ENCODE data around the gene NKD1. TPM values are rescaled to one million over a fixed set of nuclear protein-coding genes. Genes with fewer than 3 reads are reported as not detected.

The NKD1 gene
- polyA plus RNA-seq, 1 donor = 5.3 TPM

DNA sequence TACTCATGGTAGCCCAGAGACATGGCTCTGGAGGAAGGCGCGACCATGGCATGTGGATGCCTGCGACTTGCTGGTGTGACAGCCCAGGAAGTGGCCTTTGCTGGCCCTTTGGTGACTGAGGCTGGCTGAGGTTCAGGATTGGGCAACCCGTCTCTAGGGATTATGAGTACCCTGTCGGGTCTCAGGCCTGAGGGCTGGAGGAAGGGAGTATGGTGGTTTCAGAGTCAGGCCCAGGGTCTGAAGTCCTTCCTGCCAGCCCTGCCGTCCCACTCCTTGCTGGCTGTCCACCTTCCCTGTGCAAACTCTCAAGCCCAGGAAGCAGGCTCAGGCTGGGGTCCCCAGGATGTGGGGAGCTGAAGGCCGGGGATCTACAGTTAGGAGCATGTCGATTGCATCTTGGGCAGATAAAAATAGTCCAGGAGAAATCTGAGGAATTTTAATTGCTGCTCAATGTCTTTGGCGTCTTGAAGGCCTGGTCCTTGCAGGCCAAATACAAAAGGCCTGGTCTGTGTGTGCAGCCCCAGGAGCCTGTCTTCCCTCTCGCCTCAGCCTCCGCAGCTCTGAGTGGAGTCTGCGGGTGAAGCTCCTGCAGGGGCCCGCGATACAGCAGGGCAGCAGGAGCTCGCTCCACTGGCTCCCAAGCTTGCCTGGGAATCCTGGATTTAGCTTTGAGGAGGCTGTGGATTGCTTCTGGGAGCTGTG is 52.5 kb downstream of the NKD1 start:
- no peak for DNase-seq
- Histone ChIP-seq H3K4me1 (ENCODE audit: control insufficient read depth, insufficient read depth, low read length) (peaks cover 9% of the 10 kb centered on the region), H3K9me3 (ENCODE audit: control insufficient read depth, low read depth, low read length) (no peaks in the 10 kb centered on the region), H3K36me3 (ENCODE audit: control insufficient read depth, insufficient read depth, low read length) (peaks cover 4% of the 10 kb centered on the region), H3K4me3 (ENCODE audit: low read length) (no peak overlapping the region), H3K27me3 (ENCODE audit: control insufficient read depth, insufficient read depth, low read length) (no peaks in the 10 kb centered on the region), H3K27ac (ENCODE audit: low read length) (no peak overlapping the region)
- no CpG with 5 or more reads among the region's 15 CpGs for WGBS (ENCODE audit: insufficient coverage, low lambda C conversion rate)

DNA sequence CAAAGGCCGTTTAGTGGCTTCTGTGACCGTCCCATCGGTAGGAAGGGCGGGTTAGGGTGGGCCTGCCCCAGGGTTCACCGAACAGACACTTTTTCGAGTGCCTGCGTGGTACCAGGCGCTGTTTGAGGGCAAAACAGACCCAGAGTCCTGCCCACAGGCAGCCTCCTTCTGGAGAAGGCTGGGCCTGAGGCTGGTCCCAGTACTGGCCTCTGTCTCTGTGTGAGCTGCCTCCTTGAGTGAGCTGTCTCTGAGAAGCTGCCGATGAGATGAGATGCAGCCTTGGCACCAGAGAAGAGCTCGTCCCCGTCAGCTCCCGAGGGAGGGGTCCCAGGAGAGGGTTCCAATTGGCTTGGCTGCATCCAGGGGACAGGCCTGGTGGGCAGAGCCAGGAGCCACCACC is 53.1 kb downstream of the NKD1 start:
- H3K4me1 ChIP-seq (ENCODE audit: control insufficient read depth, insufficient read depth, low read length) = peaks cover 9% of the 10 kb centered on the region
- no peak overlapping the region for H3K27ac ChIP-seq (ENCODE audit: low read length)
- H3K9me3 ChIP-seq (ENCODE audit: control insufficient read depth, low read depth, low read length) = no peaks in the 10 kb centered on the region
- WGBS (ENCODE audit: insufficient coverage, low lambda C conversion rate) = no CpG with 5 or more reads among the region's 12 CpGs
- no peak overlapping the region for H3K4me3 ChIP-seq (ENCODE audit: low read length)
- no peak for DNase-seq
- peaks cover 4% of the 10 kb centered on the region for H3K36me3 ChIP-seq (ENCODE audit: control insufficient read depth, insufficient read depth, low read length)
- H3K27me3 ChIP-seq (ENCODE audit: control insufficient read depth, insufficient read depth, low read length) = no peaks in the 10 kb centered on the region

DNA sequence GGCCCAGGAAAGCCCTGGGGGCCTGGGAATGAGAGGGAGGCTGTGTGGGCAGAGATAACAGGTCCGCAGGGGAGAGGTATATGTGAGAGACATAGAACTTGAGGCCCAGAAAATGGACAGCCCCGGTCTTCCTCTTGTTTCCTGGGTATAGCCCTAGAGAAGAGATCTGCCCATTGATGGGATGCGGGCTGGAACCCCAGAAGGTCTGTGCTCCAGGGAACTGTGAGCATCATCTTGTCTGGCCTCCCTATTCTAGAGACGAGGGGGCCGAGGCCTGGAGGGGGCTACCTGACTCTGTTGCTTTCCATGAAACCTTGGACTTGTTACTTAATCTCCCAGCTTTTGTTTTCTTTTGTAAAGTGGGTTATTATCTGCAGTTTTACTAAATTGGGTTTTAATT is 53.9 kb downstream of the NKD1 start:
- H3K4me1 ChIP-seq (ENCODE audit: control insufficient read depth, insufficient read depth, low read length) = peaks cover 9% of the 10 kb centered on the region
- no peak for DNase-seq

DNA sequence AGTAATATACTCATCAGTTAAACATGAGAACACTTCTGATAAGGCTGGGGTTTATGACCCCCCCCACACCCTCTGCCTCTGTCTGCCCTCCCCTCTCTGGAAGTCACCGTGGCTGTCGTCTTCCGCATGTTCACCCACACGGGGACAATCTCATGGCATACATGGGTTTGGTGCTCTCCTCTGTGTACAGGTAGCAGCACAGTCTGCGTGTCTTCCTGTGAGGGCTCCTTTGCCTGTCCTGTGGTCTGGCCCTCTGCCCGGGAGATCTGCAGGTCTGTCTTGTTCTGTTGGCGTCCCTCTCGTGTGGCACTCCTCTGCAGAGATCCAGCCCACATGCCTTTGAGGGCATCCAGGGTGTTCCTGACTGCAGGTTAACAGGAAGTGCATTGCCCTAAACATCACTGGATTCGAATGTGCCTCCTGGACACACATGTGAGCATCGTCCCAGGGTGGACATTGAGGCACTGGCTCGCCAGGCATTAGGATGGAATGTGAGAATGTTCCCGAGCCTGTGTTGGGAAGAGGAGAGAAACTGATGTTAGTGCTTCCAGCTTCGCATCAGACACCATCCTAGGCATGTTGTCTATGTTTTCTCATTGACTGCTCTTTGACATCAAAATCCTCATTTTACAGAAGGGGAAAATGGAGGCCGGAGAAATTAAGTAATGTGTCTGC is 54.5 kb downstream of the NKD1 start:
- Histone ChIP-seq H3K27ac (ENCODE audit: low read length) (peak overlapping the region; percentile 62), H3K27me3 (ENCODE audit: control insufficient read depth, insufficient read depth, low read length) (no peaks in the 10 kb centered on the region), H3K36me3 (ENCODE audit: control insufficient read depth, insufficient read depth, low read length) (peaks cover 4% of the 10 kb centered on the region), H3K4me3 (ENCODE audit: low read length) (no peak overlapping the region), H3K9me3 (ENCODE audit: control insufficient read depth, low read depth, low read length) (no peaks in the 10 kb centered on the region), H3K4me1 (ENCODE audit: control insufficient read depth, insufficient read depth, low read length) (peaks cover 9% of the 10 kb centered on the region)
- WGBS (ENCODE audit: insufficient coverage, low lambda C conversion rate) = no CpG with 5 or more reads among the region's 14 CpGs
- no peak for DNase-seq

More for the DNA sequence above, 53.9 kb downstream of the NKD1 start:
- WGBS (ENCODE audit: insufficient coverage, low lambda C conversion rate) = no CpG with 5 or more reads among the region's 5 CpGs
- no peaks in the 10 kb centered on the region for H3K9me3 ChIP-seq (ENCODE audit: control insufficient read depth, low read depth, low read length)
- H3K27me3 ChIP-seq (ENCODE audit: control insufficient read depth, insufficient read depth, low read length) = no peaks in the 10 kb centered on the region
- H3K4me3 ChIP-seq (ENCODE audit: low read length) = no peak overlapping the region
- peak overlapping the region; percentile 17 for H3K27ac ChIP-seq (ENCODE audit: low read length)
- peaks cover 4% of the 10 kb centered on the region for H3K36me3 ChIP-seq (ENCODE audit: control insufficient read depth, insufficient read depth, low read length)

DNA sequence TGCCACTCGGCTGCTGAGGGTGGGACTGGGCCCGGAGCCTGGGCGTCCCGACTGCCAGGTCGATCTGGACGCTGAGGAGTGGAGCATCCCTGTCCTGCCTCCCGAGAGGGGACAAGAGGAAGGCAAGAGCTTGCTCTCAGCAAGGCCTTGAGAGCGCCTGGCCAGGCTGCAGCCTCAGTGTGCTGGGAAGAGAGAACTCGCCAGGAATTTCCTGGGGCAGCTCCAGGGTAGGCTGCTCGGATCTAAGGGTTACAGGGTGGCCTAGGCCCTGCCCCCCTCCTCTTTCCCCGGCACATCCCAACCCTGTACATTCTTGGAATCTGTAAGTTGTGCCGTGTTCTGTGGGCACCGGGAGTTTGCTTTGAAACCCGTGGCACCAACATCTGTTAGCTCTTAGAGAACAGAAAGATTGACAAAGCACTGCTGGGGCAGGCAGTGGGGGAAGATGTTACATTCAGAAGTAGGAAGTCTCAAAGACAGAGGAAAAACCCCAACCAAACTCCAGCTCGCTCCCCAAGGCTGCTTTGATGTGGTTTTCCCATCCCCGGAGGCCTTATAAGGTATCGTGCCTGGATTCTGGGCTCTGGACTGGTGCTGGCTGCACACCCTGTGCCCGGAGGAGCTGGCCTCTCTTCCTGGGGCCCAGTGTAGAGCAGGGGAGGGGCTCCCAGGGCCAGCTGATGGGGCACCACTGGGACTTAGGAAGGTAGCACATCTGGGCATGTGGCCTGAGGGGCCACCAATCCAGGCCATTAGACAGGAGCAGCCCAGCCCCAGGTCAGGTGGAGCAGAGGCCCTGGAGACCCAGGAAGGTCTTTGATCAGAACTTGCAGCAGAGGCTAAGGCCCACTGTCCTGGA is 55.2 kb downstream of the NKD1 start:
- Histone ChIP-seq H3K27ac (ENCODE audit: low read length) (peak overlapping the region; percentile 62), H3K36me3 (ENCODE audit: control insufficient read depth, insufficient read depth, low read length) (peaks cover 4% of the 10 kb centered on the region), H3K4me3 (ENCODE audit: low read length) (no peak overlapping the region), H3K9me3 (ENCODE audit: control insufficient read depth, low read depth, low read length) (no peaks in the 10 kb centered on the region), H3K4me1 (ENCODE audit: control insufficient read depth, insufficient read depth, low read length) (peaks cover 9% of the 10 kb centered on the region), H3K27me3 (ENCODE audit: control insufficient read depth, insufficient read depth, low read length) (no peaks in the 10 kb centered on the region)
- no peak for DNase-seq
- WGBS (ENCODE audit: insufficient coverage, low lambda C conversion rate) = no CpG with 5 or more reads among the region's 18 CpGs

DNA sequence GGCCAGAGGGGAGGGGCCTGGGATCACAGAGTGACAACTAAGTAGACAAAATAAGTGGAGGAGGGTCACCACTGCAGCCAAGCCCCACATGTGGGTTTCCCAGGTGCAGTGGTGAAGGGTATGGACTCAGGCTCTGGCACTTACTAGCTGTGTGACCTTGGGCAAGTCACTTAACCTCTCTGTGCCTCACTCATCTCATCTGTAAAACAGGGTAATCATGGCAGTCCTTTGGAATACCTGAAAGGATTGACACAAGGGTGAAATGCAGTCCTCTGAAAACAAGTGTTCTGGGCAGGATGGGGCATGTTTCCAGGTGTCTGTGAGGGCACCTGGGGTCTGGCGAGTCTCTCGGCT is 55.8 kb downstream of the NKD1 start:
- H3K36me3 ChIP-seq (ENCODE audit: control insufficient read depth, insufficient read depth, low read length) = peaks cover 4% of the 10 kb centered on the region
- no peaks in the 10 kb centered on the region for H3K9me3 ChIP-seq (ENCODE audit: control insufficient read depth, low read depth, low read length)
- peaks cover 9% of the 10 kb centered on the region for H3K4me1 ChIP-seq (ENCODE audit: control insufficient read depth, insufficient read depth, low read length)
- H3K27ac ChIP-seq (ENCODE audit: low read length) = peak overlapping the region; percentile 62
- DNase-seq = no peak
- no peak overlapping the region for H3K4me3 ChIP-seq (ENCODE audit: low read length)
- H3K27me3 ChIP-seq (ENCODE audit: control insufficient read depth, insufficient read depth, low read length) = no peaks in the 10 kb centered on the region
- no CpG with 5 or more reads among the region's 2 CpGs for WGBS (ENCODE audit: insufficient coverage, low lambda C conversion rate)

DNA sequence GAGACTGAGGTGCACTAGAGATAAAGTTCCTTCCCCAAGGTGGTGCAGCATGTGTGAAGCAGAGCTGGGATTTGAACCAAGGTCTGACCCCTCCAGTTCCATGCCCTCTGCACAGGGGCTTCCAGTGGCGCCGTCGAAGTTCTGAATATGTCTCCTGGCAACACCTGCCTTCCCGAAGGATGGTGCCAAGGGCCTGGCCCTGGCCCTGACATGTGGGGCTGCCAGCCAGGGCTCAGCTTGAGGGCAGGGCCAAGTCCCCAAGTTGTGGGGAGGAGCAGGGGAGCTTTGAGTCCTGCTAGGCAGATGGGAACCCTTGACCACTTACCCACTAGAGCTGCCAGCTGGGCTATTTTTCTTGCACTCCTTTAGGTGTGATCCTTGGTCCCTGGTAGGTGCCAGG is 56.4 kb downstream of the NKD1 start:
- Histone ChIP-seq H3K36me3 (ENCODE audit: control insufficient read depth, insufficient read depth, low read length) (no peaks in the 10 kb centered on the region), H3K4me1 (ENCODE audit: control insufficient read depth, insufficient read depth, low read length) (peaks cover 9% of the 10 kb centered on the region), H3K9me3 (ENCODE audit: control insufficient read depth, low read depth, low read length) (no peaks in the 10 kb centered on the region), H3K27me3 (ENCODE audit: control insufficient read depth, insufficient read depth, low read length) (no peaks in the 10 kb centered on the region), H3K4me3 (ENCODE audit: low read length) (no peak overlapping the region), H3K27ac (ENCODE audit: low read length) (no peak overlapping the region)
- no CpG with 5 or more reads among the region's 4 CpGs for WGBS (ENCODE audit: insufficient coverage, low lambda C conversion rate)
- no peak for DNase-seq

DNA sequence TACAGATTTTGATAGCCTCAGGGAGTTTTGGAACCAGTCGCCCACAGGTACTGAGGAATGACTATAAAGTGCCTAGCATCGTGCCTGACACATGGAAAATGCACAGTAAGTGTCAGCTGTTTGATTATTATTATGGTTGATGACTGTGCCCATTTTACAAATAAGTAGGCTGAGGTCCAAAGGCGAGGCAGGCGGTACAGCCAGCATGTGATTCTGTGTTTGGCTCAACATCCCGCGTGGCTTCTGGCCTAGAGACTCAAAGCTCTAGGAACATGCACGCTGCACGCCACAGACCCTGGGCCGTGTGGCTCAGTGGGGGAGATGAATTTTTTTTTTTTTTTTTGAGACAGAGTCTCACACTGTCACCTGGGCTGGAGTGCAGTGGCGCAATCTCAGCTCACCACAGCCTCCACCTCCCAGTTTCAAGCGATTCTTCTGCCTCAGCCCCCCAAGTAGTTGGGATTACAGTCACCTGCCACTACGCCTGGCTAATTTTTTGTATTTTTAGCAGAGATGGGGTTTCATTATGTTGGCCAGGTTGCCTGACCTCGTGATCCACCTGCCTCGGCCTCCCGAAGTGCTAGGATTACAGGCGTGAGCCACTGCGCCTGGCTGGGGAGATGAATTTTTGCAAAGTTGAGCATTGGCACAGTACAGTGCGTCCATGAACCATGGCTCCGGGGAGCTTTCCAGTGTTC is 57.7 kb downstream of the NKD1 start:
- DNase-seq = no peak
- no CpG with 5 or more reads among the region's 19 CpGs for WGBS (ENCODE audit: insufficient coverage, low lambda C conversion rate)
- H3K36me3 ChIP-seq (ENCODE audit: control insufficient read depth, insufficient read depth, low read length) = no peaks in the 10 kb centered on the region
- H3K27me3 ChIP-seq (ENCODE audit: control insufficient read depth, insufficient read depth, low read length) = no peaks in the 10 kb centered on the region
- no peaks in the 10 kb centered on the region for H3K9me3 ChIP-seq (ENCODE audit: control insufficient read depth, low read depth, low read length)
- peaks cover 15% of the 10 kb centered on the region for H3K4me1 ChIP-seq (ENCODE audit: control insufficient read depth, insufficient read depth, low read length)
- H3K4me3 ChIP-seq (ENCODE audit: low read length) = no peak overlapping the region
- H3K27ac ChIP-seq (ENCODE audit: low read length) = no peak overlapping the region

DNA sequence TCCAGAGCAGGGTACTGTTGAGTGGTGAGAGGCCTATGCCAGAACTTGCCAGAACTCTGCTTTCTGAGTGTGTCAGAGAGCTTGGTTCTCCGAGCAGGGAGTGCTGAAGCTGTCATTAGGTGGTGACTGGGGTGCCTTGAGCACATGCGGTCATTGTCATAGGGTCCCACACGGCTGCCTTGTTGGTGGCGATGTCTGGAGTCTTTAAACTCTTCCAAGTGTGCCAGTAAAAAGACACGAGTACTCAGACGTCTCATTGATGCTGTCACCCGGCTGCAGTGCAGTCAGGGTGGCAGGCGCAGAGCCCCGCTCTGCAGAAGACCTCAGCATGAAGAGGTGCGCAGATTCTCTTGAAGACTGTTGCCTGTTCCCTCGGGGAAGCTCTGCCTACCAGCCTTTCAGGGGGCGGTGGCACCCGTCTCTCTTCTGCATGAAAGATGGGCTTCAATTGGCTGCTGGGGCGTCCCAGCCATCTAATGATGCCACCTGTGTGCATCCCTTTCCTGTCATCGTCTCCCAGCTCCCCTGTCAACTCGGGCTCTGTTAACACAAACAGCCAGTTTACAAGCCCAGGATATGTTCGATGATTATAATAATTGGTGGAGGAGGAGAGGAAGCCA is 58.3 kb downstream of the NKD1 start:
- Histone ChIP-seq H3K27me3 (ENCODE audit: control insufficient read depth, insufficient read depth, low read length) (no peaks in the 10 kb centered on the region), H3K9me3 (ENCODE audit: control insufficient read depth, low read depth, low read length) (no peaks in the 10 kb centered on the region), H3K4me1 (ENCODE audit: control insufficient read depth, insufficient read depth, low read length) (peaks cover 17% of the 10 kb centered on the region), H3K36me3 (ENCODE audit: control insufficient read depth, insufficient read depth, low read length) (no peaks in the 10 kb centered on the region), H3K27ac (ENCODE audit: low read length) (peak overlapping the region; percentile 17), H3K4me3 (ENCODE audit: low read length) (no peak overlapping the region)
- DNase-seq = no peak
- WGBS (ENCODE audit: insufficient coverage, low lambda C conversion rate) = no CpG with 5 or more reads among the region's 17 CpGs

DNA sequence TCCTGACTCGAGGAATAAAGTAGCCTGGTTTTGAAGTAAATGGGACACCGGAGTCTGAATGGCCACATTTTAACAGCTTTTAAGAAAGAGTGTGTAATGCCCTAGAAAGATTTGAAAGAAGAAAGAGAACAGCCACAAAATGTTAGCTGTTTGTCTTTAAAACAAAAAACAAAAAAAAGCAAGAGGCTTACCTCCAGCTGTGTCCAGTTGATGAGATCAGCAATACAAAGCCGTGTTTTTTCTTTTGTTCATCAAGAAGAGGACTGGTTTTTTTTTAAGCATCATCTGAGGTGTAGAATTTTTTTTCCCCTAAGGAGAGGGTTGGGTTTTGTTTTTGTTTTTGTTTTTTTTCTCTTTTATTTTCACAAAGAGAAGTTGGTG is 58.8 kb downstream of the NKD1 start:
- no peaks in the 10 kb centered on the region for H3K27me3 ChIP-seq (ENCODE audit: control insufficient read depth, insufficient read depth, low read length)
- peaks cover 17% of the 10 kb centered on the region for H3K4me1 ChIP-seq (ENCODE audit: control insufficient read depth, insufficient read depth, low read length)
- no peaks in the 10 kb centered on the region for H3K9me3 ChIP-seq (ENCODE audit: control insufficient read depth, low read depth, low read length)
- DNase-seq = no peak
- H3K36me3 ChIP-seq (ENCODE audit: control insufficient read depth, insufficient read depth, low read length) = no peaks in the 10 kb centered on the region
- WGBS (ENCODE audit: insufficient coverage, low lambda C conversion rate) = no CpG with 5 or more reads among the region's 3 CpGs
- no peak overlapping the region for H3K4me3 ChIP-seq (ENCODE audit: low read length)
- H3K27ac ChIP-seq (ENCODE audit: low read length) = peak overlapping the region; percentile 17
